GM12878 (cell line): Measurements from ENCODE around the gene PRKCD. TPM values are rescaled to one million over a fixed set of nuclear protein-coding genes. Genes with fewer than 3 reads are reported as not detected.
"Not testable (repeated sequence)": the region's sequence is repeated elsewhere in the genome, so short reads cannot be mapped to it uniquely, and the experiment has no call there.

Experiments used
- ATAC-seq: fragments of 200-7000 bp; cut with Tn5 transposase; 3 replicates; pipeline ENCODE4 v1.9.1; 2020; ENCODE audit warnings: mild to moderate bottlenecking, moderate library complexity
- BruUV-seq: library from RNA; stranded (reverse); fragments of 400-500 nt; replicated peaks from 2 replicates; lab custom pipeline; 2021; lab: Mats Ljungman, UMichigan
- CTCF ChIA-PET: fragments of 300-600 bp; sonication (Branson Sonifier 250); formaldehyde crosslinking; extraction: SDS; loops from one replicate; lab custom pipeline; 2021; ENCODE audit warnings: inconsistent platforms; lab: Yijun Ruan, JAX
- POLR2A ChIA-PET: fragments of 350-600 bp; formaldehyde crosslinking; extraction: SDS; loops from one replicate; lab custom pipeline; 2021; ENCODE audit warnings: inconsistent platforms; lab: Charles Lee
- RAD21 ChIA-PET: fragments of 300-600 bp; sonication (Branson Sonifier 250); formaldehyde crosslinking; loops from one replicate; lab custom pipeline; 2023; ENCODE audit warnings: antibody characterized with exemption; ENCODE audit not compliant: unreplicated experiment; lab: Charles Lee
- SMC1A ChIA-PET: fragments of 300-600 bp; sonication (Branson Sonifier 250); formaldehyde crosslinking; loops from one replicate; lab custom pipeline; 2023; ENCODE audit not compliant: unreplicated experiment, uncharacterized antibody; lab: Charles Lee
- DNase-seq: peaks from one replicate; pipeline ENCODE4 v3.0.0-alpha.2; 2011; ENCODE audit warnings: low read depth, low spot score
- FAIRE-seq: peaks from 3 replicates; lab custom pipeline; 2011; peaks lifted over from hg19 to GRCh38; lab: Jason Lieb, UNC
- H2AFZ ChIP-seq: 2 replicates; pipeline ENCODE4 v1.6.0; 2011; ENCODE audit warnings: low read depth, low read length, control low read depth; ENCODE audit not compliant: control insufficient read depth
- H3K27ac ChIP-seq: 2 replicates; pipeline ENCODE4 v1.5.1; 2011; ENCODE audit warnings: control low read depth; ENCODE audit not compliant: control insufficient read depth, insufficient read depth
- H3K27me3 ChIP-seq, 2 experiments: replicated peaks in 1 of 2; 2 replicates each; pipeline versions ENCODE4 v1.6.0 to v1.6.1; 2011; ENCODE audit warnings: low read length in 1 of 2; ENCODE audit not compliant: control insufficient read depth in 2 of 2, insufficient read depth in 2 of 2
- H3K36me3 ChIP-seq, 2 experiments: 2 replicates each; pipeline ENCODE4 v1.5.1; 2011; ENCODE audit warnings: low read length in 1 of 2; ENCODE audit not compliant: control insufficient read depth in 2 of 2, insufficient read depth in 2 of 2
- H3K4me1 ChIP-seq: 2 replicates; pipeline ENCODE4 v1.6.1; 2011; ENCODE audit warnings: mild to moderate bottlenecking, low read length, moderate library complexity, mixed read lengths; ENCODE audit not compliant: control insufficient read depth, insufficient read depth
- H3K4me2 ChIP-seq: 2 replicates; pipeline ENCODE4 v1.6.0; 2011; ENCODE audit warnings: control low read depth; ENCODE audit not compliant: control insufficient read depth, insufficient read depth
- H3K4me3 ChIP-seq: fragments of 200-600 bp; sonication (generic); 2 replicates; pipeline ENCODE4 v1.5.1; 2016
- H3K79me2 ChIP-seq: 2 replicates; pipeline ENCODE4 v1.6.0; 2011; ENCODE audit warnings: low read length; ENCODE audit not compliant: control insufficient read depth, insufficient read depth
- H3K9ac ChIP-seq: 2 replicates; pipeline ENCODE4 v1.8.0; 2011; ENCODE audit warnings: low read length, control low read depth, mixed read lengths; ENCODE audit not compliant: control insufficient read depth, insufficient read depth
- H3K9me3 ChIP-seq: replicated peaks from 3 replicates; pipeline ENCODE4 v1.5.1; 2011; ENCODE audit warnings: mild to moderate bottlenecking, low read length; ENCODE audit not compliant: control insufficient read depth, insufficient read depth
- H4K20me1 ChIP-seq: 2 replicates; pipeline ENCODE4 v1.6.0; 2011; ENCODE audit not compliant: control insufficient read depth, insufficient read depth
- ASH2L ChIP-seq: fragments of 300-600, 200-600 bp; sonication (generic); IDR thresholded peaks from 2 replicates; pipeline ENCODE4 v1.6.1; 2017; ENCODE audit warnings: low read depth, mild to moderate bottlenecking, borderline replicate concordance
- MXI1 ChIP-seq: fragments of 150-350 bp; IDR thresholded peaks from 2 replicates; pipeline ENCODE4 v1.6.1; 2011; ENCODE audit warnings: low read depth, mild to moderate bottlenecking, inconsistent platforms, low read length, improper control_type of control experiment
- RELA ChIP-seq: fragments of 450-650 bp; IDR thresholded peaks from 2 replicates; pipeline ENCODE4 v1.8.0; 2014; ENCODE audit warnings: borderline replicate concordance; ENCODE audit not compliant: partially characterized antibody
- RELB ChIP-seq: fragments of 450-650 bp; IDR thresholded peaks from 2 replicates; pipeline ENCODE4 v1.6.1; 2017; ENCODE audit warnings: low read depth, mild to moderate bottlenecking, moderate library complexity
- ZNF274 ChIP-seq: IDR thresholded peaks from one replicate; pipeline ENCODE4 v1.8.0; 2011; ENCODE audit not compliant: insufficient read length, insufficient read depth
- WGBS: methylation state at CpG from one replicate; pipeline ENCODE4 v1.1.6; 2016; ENCODE audit warnings: low lambda C conversion rate; ENCODE audit not compliant: insufficient replicate concordance, insufficient coverage; ENCODE audit errors: missing lambda C conversion rate; 5-methylcytosine and 5-hydroxymethylcytosine counted together
- in situ Hi-C: fragments of 300-500 bp; cut with MboI; formaldehyde crosslinking; loops from 9 replicates; pipeline ENCODE4 v1.14.3; 2018; ENCODE audit warnings: mixed read lengths
- intact Hi-C: fragments of 100-400 bp; cut with micrococcal nuclease; formaldehyde crosslinking; loops from one replicate; pipeline ENCODE4 v1.14.2; 2022; ENCODE audit not compliant: unreplicated experiment
- polyA plus RNA-seq, 11 experiments: library from polyadenylated mRNA; depleted of rRNA in 4 of 11; unstranded in 6 of 11; stranded (reverse) in 5 of 11; fragments of >200 nt; fragmentation: Nextera tagmentation in 4 of 11; fragmentation: Illumina TruSeq in 1 of 11; extraction: Ambion mirVana in 4 of 11; extraction: Trizol in 1 of 11; gene quantifications; 1 replicate in 1 of 11; 2 replicates in 10 of 11; pipeline versions ENCODE4 v1.2.1 to v1.2.3, GENCODE V29; 2011 to 2016; ENCODE audit warnings: inconsistent platforms in 2 of 11, missing spikeins in 2 of 11, low read depth in 1 of 11
- total RNA-seq, 4 experiments: library from RNA; depleted of rRNA in 3 of 4; stranded (reverse); fragments of >200 nt in 3 of 4; fragmentation: Illumina TruSeq in 1 of 4; extraction: Trizol in 1 of 4; gene quantifications; 2 replicates each; pipeline versions ENCODE4 v1.2.1 to v1.2.3, GENCODE V29; 2013 to 2021

Gene PRKCD
- total and polyA plus RNA-seq, 10 of the 15 experiments (the other 5 are each of a cell fraction or from before 2014, with no cell fraction given) = 10.0 to 114 (median 42.4) TPM

GRCh38 chr3:53150247-53151085 lies 10.5 kb upstream of the PRKCD start:
- Histone ChIP-seq H3K4me1 (no peaks in the 10 kb centered on the region), H3K27me3 (no peaks in the 10 kb centered on the region; a peak in 1 of 4 replicates), H3K9me3 (no peaks in the 10 kb centered on the region), H3K4me3 (no peak overlapping the region), H3K27ac (no peak overlapping the region), H3K4me2 (no peak overlapping the region), H3K9ac (no peak overlapping the region), H3K79me2 (no peaks in the 10 kb centered on the region), H3K36me3 (no peaks in the 10 kb centered on the region), H2AFZ (no peak overlapping the region), H4K20me1 (no peaks in the 10 kb centered on the region)
- ChIA-PET POLR2A (interaction anchor here (0.6 to 3.2 kb wide), 3 partner anchors 10 to 30 kb away, joined by 3 to 14 read pairs (median 5); partner anchors contain the start of gene PRKCD), SMC1A (interaction anchor here (0.8 to 1.8 kb wide), 4 partner anchors 9 to 17 kb away, joined by 3 to 5 read pairs (median 4); no protein-coding TSS in a partner anchor), RAD21 (no interaction called here), CTCF (interaction anchor here (1.1 to 1.3 kb wide), 4 partner anchors 9 to 46 kb away, joined by 3 to 5 read pairs (median 3); no protein-coding TSS in a partner anchor)
- in situ Hi-C loops (no loop called here), intact Hi-C loops (no loop called here)
- DNase-seq (no peak), FAIRE-seq (no peak), ATAC-seq (no peak)
- TF ChIP-seq ZNF274 (no peak), RELB (no peak), ASH2L (no peak), MXI1 (no peak), RELA (no peak)
- no TSS peak for BruUV-seq
- 31% methylated on average over 7 of the region's 7 CpGs for whole genome bisulfite sequencing

- POLR2A ChIA-PET, H3K27me3 ChIP-seq, CTCF ChIA-PET, H3K79me2 ChIP-seq, H3K4me3 ChIP-seq, FAIRE-seq, intact Hi-C loops, H3K4me2 ChIP-seq, H3K4me1 ChIP-seq, H3K9me3 ChIP-seq, H3K36me3 ChIP-seq, BruUV-seq, H3K27ac ChIP-seq, H2AFZ ChIP-seq, H4K20me1 ChIP-seq, RAD21 ChIA-PET, DNase-seq, H3K9ac ChIP-seq, in situ Hi-C loops, ATAC-seq: not testable (repeated sequence)
- SMC1A ChIA-PET = interaction anchor here (1.5 to 1.7 kb wide), 2 partner anchors 9 to 17 kb away, joined by 4 to 5 read pairs; no protein-coding TSS in a partner anchor
- WGBS = 66% methylated on average over 8 of the region's 9 CpGs
These were observed 9.9 kb upstream of the PRKCD start for GRCh38 chr3:53151086-53151438.
